Bronchial epithelial cell (primary cell): ENCODE data around the gene B3GAT1. TPM values are rescaled to one million over a fixed set of nuclear protein-coding genes. Genes with fewer than 3 reads are reported as not detected.

ENCODE experiments used
- DNase-seq: peaks from one replicate; pipeline ENCODE4 v3.0.0-alpha.2; 2010; ENCODE audit warnings: low read depth
- FAIRE-seq: peaks from 2 replicates; lab custom pipeline; 2011; peaks lifted over from hg19 to GRCh38; lab: Jason Lieb, UNC
- H3K27me3 ChIP-seq: 2 replicates; pipeline ENCODE4 v1.5.1; 2011; ENCODE audit warnings: low read length; ENCODE audit not compliant: control insufficient read depth, insufficient read depth
- H3K36me3 ChIP-seq: 2 replicates; pipeline ENCODE4 v1.5.1; 2011; ENCODE audit warnings: low read length; ENCODE audit not compliant: control insufficient read depth, insufficient read depth
- H3K4me3 ChIP-seq: 2 replicates; pipeline ENCODE4 v1.5.1; 2011; ENCODE audit warnings: mild to moderate bottlenecking, low read depth, low read length, control low read depth
- CTCF ChIP-seq: IDR thresholded peaks from 2 replicates; pipeline ENCODE4 v1.5.1; 2011; ENCODE audit warnings: mild to moderate bottlenecking, moderate library complexity, low read length, control low read depth, inconsistent platforms; ENCODE audit not compliant: insufficient read depth, severe bottlenecking
- total RNA-seq: library from RNA; depleted of rRNA; stranded (reverse); fragments of >200 nt; gene quantifications from 2 replicates; pipeline ENCODE4 v1.2.1, GENCODE V29; 2014

Gene B3GAT1
- total RNA-seq, 1 donor from 2014 or later: under 0.01 TPM

- no peaks in the 10 kb centered on the region for H3K27me3 ChIP-seq
- TF ChIP-seq CTCF: no peak
- H3K36me3 ChIP-seq: no peaks in the 10 kb centered on the region
- no peak overlapping the region for H3K4me3 ChIP-seq
- FAIRE-seq (no peak), DNase-seq (no peak)
These were observed 43.5 kb upstream of the B3GAT1 start for GRCh38 chr11:134455516-134455915.

GRCh38 chr11:134454146-134454690 is 42.2 kb upstream of the B3GAT1 start:
- DNase-seq (no peak), FAIRE-seq (no peak)
- Histone ChIP-seq H3K27me3 (no peaks in the 10 kb centered on the region), H3K36me3 (no peaks in the 10 kb centered on the region), H3K4me3 (no peak overlapping the region)
- TF ChIP-seq CTCF: no peak

- Histone ChIP-seq H3K4me3 (no peak overlapping the region), H3K36me3 (no peaks in the 10 kb centered on the region), H3K27me3 (no peaks in the 10 kb centered on the region)
- no peak for TF ChIP-seq CTCF
- no peak for DNase-seq
- no peak for FAIRE-seq
These were observed 41.4 kb upstream of the B3GAT1 start for GRCh38 chr11:134453441-134453840.

- TF ChIP-seq CTCF: no peak
- H3K27me3 ChIP-seq: no peaks in the 10 kb centered on the region
These were observed 40.8 kb upstream of the B3GAT1 start for GRCh38 chr11:134452838-134453155.

GRCh38 chr11:134452026-134452837 is 40.2 kb upstream of the B3GAT1 start:
- TF ChIP-seq CTCF: no peak
- no peak for DNase-seq
- H3K4me3 ChIP-seq: no peak overlapping the region
- no peaks in the 10 kb centered on the region for H3K36me3 ChIP-seq
- no peaks in the 10 kb centered on the region for H3K27me3 ChIP-seq
- FAIRE-seq: no peak

More at GRCh38 chr11:134452838-134453155, 40.8 kb upstream of the B3GAT1 start:
- Histone ChIP-seq H3K36me3 (no peaks in the 10 kb centered on the region), H3K4me3 (no peak overlapping the region)
- FAIRE-seq (no peak), DNase-seq (no peak)
